Measurements from ENCODE around the gene PTGR2. TPM values are rescaled to one million over a fixed set of nuclear protein-coding genes. Genes with fewer than 3 reads are reported as not detected.

Gene PTGR2
- total and polyA plus RNA-seq, 4 donors: 4.2 to 9.5 (median 7.9) TPM

DNA sequence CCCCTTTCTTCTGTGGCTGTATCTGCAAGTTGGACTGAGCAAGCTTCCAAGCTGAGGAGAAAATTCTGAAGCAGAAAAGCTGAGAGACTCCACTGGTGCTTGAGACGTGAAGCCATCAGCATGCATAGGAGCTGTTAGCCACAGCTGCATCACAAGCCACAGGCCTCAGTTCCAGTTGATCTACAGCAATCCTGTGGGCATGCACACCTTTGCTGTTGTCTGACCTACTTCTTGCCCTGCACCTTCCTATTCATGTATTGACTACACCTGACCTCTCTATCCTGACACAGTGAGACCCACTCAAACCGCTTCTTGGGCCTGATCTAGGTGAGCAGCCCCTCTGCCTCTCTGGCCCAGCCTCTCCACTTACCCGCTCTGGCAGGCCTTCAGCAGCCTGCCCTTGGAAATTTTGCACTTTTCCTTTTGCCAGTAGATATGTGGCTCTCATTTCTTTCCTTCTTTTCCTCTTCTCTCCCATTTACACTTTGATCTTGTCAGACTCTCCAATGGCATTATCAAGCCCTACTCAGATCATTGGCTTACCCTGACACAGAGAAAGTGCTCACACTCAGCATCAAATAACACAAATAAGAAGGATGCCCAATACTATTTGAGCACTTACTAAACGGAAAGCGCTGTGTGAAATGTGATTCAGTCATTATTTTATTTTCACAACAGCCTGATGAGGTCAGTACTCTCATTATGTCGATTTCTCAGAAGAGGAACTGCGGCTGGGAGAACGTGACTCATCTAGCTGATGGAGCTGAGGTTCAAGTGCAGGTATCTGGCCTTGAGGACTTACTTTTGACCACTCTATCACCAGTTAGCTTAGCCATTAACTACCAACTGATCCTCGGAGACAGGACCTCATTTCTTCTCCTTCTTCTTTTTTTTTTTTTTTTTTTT, 21.9 kb upstream of the PTGR2 start (continued):
- TF ChIP-seq, protein P1, sequence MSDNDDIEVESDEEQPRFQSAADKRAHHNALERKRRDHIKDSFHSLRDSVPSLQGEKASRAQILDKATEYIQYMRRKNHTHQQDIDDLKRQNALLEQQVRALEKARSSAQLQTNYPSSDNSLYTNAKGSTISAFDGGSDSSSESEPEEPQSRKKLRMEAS (IDR thresholded peaks at IDR 0.05): no peak
- TF ChIP-seq EGR1 (IDR thresholded peaks at IDR 0.05; ENCODE audit: low read depth in 2 of 2) (no peak), GABPA (IDR thresholded peaks at IDR 0.05 in 1 of 2, conservative IDR thresholded peaks at IDR 0.05 in 1 of 2) (no peak)
- TF ChIP-seq, protein P2, sequence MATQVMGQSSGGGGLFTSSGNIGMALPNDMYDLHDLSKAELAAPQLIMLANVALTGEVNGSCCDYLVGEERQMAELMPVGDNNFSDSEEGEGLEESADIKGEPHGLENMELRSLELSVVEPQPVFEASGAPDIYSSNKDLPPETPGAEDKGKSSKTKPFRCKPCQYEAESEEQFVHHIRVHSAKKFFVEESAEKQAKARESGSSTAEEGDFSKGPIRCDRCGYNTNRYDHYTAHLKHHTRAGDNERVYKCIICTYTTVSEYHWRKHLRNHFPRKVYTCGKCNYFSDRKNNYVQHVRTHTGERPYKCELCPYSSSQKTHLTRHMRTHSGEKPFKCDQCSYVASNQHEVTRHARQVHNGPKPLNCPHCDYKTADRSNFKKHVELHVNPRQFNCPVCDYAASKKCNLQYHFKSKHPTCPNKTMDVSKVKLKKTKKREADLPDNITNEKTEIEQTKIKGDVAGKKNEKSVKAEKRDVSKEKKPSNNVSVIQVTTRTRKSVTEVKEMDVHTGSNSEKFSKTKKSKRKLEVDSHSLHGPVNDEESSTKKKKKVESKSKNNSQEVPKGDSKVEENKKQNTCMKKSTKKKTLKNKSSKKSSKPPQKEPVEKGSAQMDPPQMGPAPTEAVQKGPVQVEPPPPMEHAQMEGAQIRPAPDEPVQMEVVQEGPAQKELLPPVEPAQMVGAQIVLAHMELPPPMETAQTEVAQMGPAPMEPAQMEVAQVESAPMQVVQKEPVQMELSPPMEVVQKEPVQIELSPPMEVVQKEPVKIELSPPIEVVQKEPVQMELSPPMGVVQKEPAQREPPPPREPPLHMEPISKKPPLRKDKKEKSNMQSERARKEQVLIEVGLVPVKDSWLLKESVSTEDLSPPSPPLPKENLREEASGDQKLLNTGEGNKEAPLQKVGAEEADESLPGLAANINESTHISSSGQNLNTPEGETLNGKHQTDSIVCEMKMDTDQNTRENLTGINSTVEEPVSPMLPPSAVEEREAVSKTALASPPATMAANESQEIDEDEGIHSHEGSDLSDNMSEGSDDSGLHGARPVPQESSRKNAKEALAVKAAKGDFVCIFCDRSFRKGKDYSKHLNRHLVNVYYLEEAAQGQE (IDR thresholded peaks at IDR 0.05): no peak

DNA sequence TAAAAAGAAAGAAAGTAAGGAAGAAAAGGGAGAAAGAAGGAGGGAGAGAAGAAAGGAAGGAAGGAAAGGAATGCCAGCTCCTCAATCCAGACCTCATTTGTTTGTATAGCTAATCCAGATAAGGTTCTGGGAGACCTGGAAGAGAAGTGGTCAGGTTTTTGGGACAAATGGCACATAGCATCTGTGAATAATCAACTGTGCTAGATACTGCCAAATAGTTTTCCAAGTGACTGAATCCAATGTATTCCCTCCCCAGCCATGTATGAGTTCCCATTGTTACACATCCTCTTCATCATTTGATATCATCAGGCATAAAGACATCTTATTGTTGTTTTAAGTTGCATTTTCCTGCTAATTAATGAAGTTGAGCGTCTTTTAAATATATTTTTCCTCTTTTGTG, 18.6 kb upstream of the PTGR2 start:
- Histone ChIP-seq H3K4me3 (ENCODE audit: low read depth in 1 of 3, low read length in 3 of 3) (no peak overlapping the region), H3K27me3 (ENCODE audit: control insufficient read depth in 4 of 4, insufficient read depth in 4 of 4, low read length in 3 of 4) (no peaks in the 10 kb centered on the region), H3K4me1 (ENCODE audit: control insufficient read depth in 4 of 4, insufficient read depth in 4 of 4, low read length in 3 of 4) (peaks cover 5 to 23% (median 18%) of the 10 kb centered on the region in 4 donors), H3K9ac (ENCODE audit: low read depth in 1 of 2, low read length in 2 of 2) (no peak overlapping the region), H3K27ac (ENCODE audit: low read depth in 1 of 2, low read length in 2 of 2) (no peak overlapping the region), H3K36me3 (ENCODE audit: control insufficient read depth in 4 of 4, insufficient read depth in 3 of 4, low read depth in 1 of 4, low read length in 3 of 4) (no peaks in the 10 kb centered on the region), H3K9me3 (ENCODE audit: control insufficient read depth in 4 of 4, low read length in 3 of 4) (no peaks in the 10 kb centered on the region)
- DNase-seq (ENCODE audit: low spot score): no peak
- TF ChIP-seq HNF4G (IDR thresholded peaks at IDR 0.05) (no peak), FOXA1 (IDR thresholded peaks at IDR 0.05) (no peak), JUND (IDR thresholded peaks at IDR 0.05) (no peak), YY1 (IDR thresholded peaks at IDR 0.05) (no peak), HNF4A (conservative IDR thresholded peaks at IDR 0.05) (no peak), GABPA (IDR thresholded peaks at IDR 0.05 in 1 of 2, conservative IDR thresholded peaks at IDR 0.05 in 1 of 2) (no peak), RAD21 (IDR thresholded peaks at IDR 0.05) (no peak), NR2F2 (IDR thresholded peaks at IDR 0.05) (no peak), SP1 (IDR thresholded peaks at IDR 0.05) (no peak), FOXA2 (IDR thresholded peaks at IDR 0.05) (no peak)
- TF ChIP-seq, protein P2 (IDR thresholded peaks at IDR 0.05): no peak
- TF ChIP-seq, protein P1 (IDR thresholded peaks at IDR 0.05): no peak
- TF ChIP-seq, protein P3, sequence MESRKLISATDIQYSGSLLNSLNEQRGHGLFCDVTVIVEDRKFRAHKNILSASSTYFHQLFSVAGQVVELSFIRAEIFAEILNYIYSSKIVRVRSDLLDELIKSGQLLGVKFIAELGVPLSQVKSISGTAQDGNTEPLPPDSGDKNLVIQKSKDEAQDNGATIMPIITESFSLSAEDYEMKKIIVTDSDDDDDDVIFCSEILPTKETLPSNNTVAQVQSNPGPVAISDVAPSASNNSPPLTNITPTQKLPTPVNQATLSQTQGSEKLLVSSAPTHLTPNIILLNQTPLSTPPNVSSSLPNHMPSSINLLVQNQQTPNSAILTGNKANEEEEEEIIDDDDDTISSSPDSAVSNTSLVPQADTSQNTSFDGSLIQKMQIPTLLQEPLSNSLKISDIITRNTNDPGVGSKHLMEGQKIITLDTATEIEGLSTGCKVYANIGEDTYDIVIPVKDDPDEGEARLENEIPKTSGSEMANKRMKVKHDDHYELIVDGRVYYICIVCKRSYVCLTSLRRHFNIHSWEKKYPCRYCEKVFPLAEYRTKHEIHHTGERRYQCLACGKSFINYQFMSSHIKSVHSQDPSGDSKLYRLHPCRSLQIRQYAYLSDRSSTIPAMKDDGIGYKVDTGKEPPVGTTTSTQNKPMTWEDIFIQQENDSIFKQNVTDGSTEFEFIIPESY (IDR thresholded peaks at IDR 0.05): no peak
- TF ChIP-seq, protein P4, sequence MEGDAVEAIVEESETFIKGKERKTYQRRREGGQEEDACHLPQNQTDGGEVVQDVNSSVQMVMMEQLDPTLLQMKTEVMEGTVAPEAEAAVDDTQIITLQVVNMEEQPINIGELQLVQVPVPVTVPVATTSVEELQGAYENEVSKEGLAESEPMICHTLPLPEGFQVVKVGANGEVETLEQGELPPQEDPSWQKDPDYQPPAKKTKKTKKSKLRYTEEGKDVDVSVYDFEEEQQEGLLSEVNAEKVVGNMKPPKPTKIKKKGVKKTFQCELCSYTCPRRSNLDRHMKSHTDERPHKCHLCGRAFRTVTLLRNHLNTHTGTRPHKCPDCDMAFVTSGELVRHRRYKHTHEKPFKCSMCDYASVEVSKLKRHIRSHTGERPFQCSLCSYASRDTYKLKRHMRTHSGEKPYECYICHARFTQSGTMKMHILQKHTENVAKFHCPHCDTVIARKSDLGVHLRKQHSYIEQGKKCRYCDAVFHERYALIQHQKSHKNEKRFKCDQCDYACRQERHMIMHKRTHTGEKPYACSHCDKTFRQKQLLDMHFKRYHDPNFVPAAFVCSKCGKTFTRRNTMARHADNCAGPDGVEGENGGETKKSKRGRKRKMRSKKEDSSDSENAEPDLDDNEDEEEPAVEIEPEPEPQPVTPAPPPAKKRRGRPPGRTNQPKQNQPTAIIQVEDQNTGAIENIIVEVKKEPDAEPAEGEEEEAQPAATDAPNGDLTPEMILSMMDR (IDR thresholded peaks at IDR 0.05; ENCODE audit: low read depth, low read length, missing input control): no peak
- 88% methylated on average over 1 of the region's 1 CpG for WGBS
